Chondrocyte (in vitro differentiated cells): Measurements from ENCODE around the gene OGA. TPM values are rescaled to one million over a fixed set of nuclear protein-coding genes. Genes with fewer than 3 reads are reported as not detected.

Experiments used
- DNase-seq: peaks from one replicate; pipeline ENCODE4 v3.0.0; 2021; ENCODE audit warnings: mixed read lengths, low spot score
- H3K27ac Mint-ChIP-seq: one replicate; pipeline ENCODE4 v1.8.0; 2021; ENCODE audit warnings: mild to moderate bottlenecking, moderate library complexity, mixed read lengths; ENCODE audit not compliant: unreplicated experiment
- H3K27me3 Mint-ChIP-seq: 2 replicates; pipeline ENCODE4 v1.8.0; 2021; ENCODE audit warnings: low read depth, mixed read lengths
- H3K36me3 Mint-ChIP-seq: 2 replicates; pipeline ENCODE4 v1.8.0; 2021; ENCODE audit warnings: low read depth, mixed read lengths
- H3K4me1 Mint-ChIP-seq: 2 replicates; pipeline ENCODE4 v1.8.0; 2021; ENCODE audit warnings: low read depth, mild to moderate bottlenecking, mixed read lengths
- H3K4me3 Mint-ChIP-seq: one replicate; pipeline ENCODE4 v1.8.0; 2021; ENCODE audit warnings: mild to moderate bottlenecking, moderate library complexity, mixed read lengths; ENCODE audit not compliant: unreplicated experiment
- H3K9me3 Mint-ChIP-seq: 2 replicates; pipeline ENCODE4 v1.8.0; 2021; ENCODE audit warnings: low read depth, mixed read lengths
- total RNA-seq: library from RNA; stranded (reverse); gene quantifications from 3 replicates; pipeline ENCODE4 v1.2.1, GENCODE V29; 2021
- TF ChIP-seq, protein P1 (sequence below): fragments of 200-600 bp; sonication (generic); IDR thresholded peaks from 2 replicates; pipeline ENCODE4 v1.5.0; 2021; ENCODE audit warnings: antibody characterized with exemption, mild to moderate bottlenecking, moderate library complexity

The OGA gene
- total RNA-seq, 1 donor from 2014 or later, result 75.5 TPM

DNA sequence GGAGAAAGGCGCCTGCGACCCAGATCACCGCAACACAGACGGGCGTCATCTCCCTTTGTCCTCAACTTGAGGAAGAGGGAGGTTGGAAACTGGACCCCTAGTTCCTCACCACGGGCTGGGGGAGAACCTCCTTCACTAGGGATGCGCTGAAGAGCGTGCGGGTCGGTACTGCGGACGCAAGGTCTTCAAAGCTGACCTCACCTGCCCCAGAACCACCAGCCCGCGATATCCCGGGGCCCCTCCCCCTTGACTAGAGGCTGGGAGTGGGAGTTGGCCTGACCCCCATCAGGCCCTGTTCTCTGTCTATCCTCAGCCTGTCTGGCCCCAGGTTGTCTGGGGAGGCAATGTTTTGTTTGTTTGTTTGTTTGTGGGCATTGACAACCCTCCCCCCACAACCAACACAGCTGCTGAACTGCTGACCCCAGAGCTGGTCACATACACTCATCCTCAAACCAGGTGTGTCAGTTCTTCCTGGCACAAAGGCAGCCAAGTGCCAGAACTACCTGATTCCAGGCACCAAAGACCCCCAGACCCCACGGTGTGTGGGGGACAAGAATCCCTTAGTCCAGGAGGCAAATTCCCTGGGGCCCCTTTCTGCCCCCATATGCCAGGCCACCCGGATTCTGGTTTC lies 37.9 kb downstream of the OGA start:
- TF ChIP-seq, protein P1, sequence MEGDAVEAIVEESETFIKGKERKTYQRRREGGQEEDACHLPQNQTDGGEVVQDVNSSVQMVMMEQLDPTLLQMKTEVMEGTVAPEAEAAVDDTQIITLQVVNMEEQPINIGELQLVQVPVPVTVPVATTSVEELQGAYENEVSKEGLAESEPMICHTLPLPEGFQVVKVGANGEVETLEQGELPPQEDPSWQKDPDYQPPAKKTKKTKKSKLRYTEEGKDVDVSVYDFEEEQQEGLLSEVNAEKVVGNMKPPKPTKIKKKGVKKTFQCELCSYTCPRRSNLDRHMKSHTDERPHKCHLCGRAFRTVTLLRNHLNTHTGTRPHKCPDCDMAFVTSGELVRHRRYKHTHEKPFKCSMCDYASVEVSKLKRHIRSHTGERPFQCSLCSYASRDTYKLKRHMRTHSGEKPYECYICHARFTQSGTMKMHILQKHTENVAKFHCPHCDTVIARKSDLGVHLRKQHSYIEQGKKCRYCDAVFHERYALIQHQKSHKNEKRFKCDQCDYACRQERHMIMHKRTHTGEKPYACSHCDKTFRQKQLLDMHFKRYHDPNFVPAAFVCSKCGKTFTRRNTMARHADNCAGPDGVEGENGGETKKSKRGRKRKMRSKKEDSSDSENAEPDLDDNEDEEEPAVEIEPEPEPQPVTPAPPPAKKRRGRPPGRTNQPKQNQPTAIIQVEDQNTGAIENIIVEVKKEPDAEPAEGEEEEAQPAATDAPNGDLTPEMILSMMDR, result peak; percentile 65
- Mint-ChIP-seq H3K4me1 (peaks cover 51% of the 10 kb centered on the region), H3K27me3 (peaks cover 21% of the 10 kb centered on the region), H3K36me3 (peaks cover 11% of the 10 kb centered on the region), H3K9me3 (no peaks in the 10 kb centered on the region), H3K4me3 (peak overlapping the region; percentile 53), H3K27ac (no peak overlapping the region)
- DNase-seq, result no peak

GRCh38 chr10:101779544-101780186 lies 38.6 kb downstream of the OGA start:
- H3K27ac Mint-ChIP-seq, result no peak overlapping the region
- peaks cover 47% of the 10 kb centered on the region for H3K4me1 Mint-ChIP-seq
- H3K4me3 Mint-ChIP-seq, result peak overlapping the region; percentile 56
- H3K27me3 Mint-ChIP-seq, result peaks cover 24% of the 10 kb centered on the region
- H3K36me3 Mint-ChIP-seq, result peaks cover 11% of the 10 kb centered on the region
- TF ChIP-seq, protein P1, result peak; percentile 90
- no peak for DNase-seq
- H3K9me3 Mint-ChIP-seq, result no peaks in the 10 kb centered on the region

DNA sequence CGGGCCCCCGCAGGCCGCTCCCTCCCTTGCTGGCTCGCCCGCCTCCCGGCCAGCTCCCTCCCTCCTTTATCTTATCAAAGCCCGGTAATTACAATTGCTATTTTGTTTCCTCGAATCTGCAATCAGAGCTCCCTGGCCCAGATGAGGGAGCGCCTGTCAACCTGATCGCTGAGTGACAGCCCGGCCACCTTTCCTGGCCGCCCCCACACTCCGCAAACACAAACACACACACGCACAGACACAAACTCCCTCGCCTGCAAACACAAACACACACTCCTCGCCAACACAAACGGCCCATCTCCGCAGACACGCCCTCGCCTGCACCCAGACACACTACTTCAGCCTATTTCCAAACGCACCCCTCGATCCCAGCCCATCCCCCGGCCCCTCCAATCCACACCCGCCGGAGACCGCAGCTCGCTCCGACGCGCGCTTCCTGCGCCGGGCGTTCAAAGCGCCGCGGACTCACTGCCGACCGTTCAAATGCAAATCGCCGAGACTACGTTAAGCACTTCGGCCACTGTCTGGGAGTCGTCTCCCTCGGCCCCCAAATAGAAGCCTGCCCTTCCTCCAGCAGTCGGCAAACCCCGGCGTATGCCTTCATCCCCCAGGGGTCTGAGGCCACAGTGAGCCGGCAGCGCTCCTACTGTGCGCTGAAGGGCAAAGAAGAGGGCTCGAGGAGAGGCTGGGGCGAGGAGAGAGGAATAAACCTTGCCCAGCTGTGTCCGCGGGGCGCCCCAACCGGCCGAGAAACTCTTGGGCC lies 39.3 kb downstream of the OGA start:
- Mint-ChIP-seq H3K9me3 (no peaks in the 10 kb centered on the region), H3K4me3 (peak overlapping the region; percentile 56), H3K27ac (no peak overlapping the region), H3K27me3 (peaks cover 31% of the 10 kb centered on the region), H3K4me1 (peaks cover 40% of the 10 kb centered on the region), H3K36me3 (peaks cover 11% of the 10 kb centered on the region)
- DNase-seq, result no peak
- TF ChIP-seq, protein P1, result no peak

DNA sequence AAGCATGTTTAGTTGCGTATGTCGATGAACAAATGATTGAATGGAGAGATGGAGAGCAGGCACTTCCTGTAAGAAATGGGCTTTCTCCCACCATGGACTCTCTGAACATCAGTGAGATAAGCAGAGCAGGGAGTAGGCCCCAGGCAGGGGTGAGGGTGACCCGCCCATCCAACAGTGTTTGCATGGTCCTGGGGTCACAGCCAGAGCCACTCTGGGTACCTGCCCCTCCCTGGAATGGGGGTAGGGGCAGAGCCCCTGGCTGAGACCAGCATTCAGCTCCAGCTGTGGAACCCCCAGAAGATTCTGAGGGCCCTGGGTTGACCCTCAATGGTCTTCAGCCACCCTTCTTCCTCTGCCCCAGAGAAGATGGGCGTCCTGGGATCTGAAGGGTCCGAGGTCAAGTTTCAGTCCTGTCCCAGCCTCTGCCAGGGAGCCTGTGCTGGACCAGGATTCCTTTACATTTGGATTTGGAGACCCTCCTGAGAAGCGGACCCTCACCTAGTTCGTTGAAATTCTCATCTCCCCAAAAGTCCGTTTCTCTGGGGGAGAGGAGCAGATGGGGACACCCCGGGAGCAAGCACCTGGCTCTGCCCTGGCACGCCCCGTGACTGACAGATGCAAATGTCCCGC lies 40.0 kb downstream of the OGA start:
- Mint-ChIP-seq H3K4me3 (no peak overlapping the region), H3K27me3 (peaks cover 38% of the 10 kb centered on the region), H3K36me3 (peaks cover 11% of the 10 kb centered on the region), H3K9me3 (no peaks in the 10 kb centered on the region), H3K4me1 (peaks cover 34% of the 10 kb centered on the region), H3K27ac (no peak overlapping the region)
- no peak for DNase-seq
- TF ChIP-seq, protein P1, result no peak

DNA sequence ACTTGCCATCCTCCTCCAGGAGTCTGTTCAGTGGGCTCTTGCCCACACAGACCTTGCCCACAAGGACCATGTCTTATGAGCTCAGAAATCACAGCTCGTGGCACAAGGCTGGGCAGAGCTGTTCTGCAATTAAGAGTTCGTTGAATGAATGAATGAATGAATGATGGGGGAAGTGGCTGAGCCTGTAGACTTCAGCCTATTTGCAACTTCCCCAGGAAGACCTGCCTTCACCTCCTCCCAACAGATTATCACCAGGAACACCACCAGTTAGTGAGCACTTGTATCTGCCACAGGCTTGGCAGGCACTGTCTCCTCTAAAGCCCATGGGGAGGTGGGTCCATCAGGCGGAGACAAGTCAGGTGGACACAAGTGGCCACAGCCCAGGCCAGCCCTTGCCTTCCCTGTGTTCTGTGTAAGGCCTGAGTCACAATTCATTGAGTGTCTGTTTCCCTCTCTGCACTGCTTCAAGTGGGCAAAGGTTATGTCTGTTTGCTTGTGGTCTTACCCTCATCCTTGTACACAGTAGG lies 40.6 kb downstream of the OGA start:
- no peak for DNase-seq
- Mint-ChIP-seq H3K36me3 (peaks cover 11% of the 10 kb centered on the region), H3K27ac (no peak overlapping the region), H3K4me1 (peaks cover 28% of the 10 kb centered on the region), H3K4me3 (no peak overlapping the region), H3K27me3 (peaks cover 43% of the 10 kb centered on the region), H3K9me3 (no peaks in the 10 kb centered on the region)
- TF ChIP-seq, protein P1, result no peak
